Hepatocyte (in vitro differentiated cells): Measurements from ENCODE around the gene LXN.

ENCODE experiments used
- EZH2 ChIP-seq: fragments of 200-600 bp; sonication (generic); IDR thresholded peaks from 2 replicates; pipeline ENCODE4 v1.6.1; 2016; ENCODE audit warnings: antibody characterized with exemption, mild to moderate bottlenecking, borderline replicate concordance
- TF ChIP-seq, protein P1 (sequence below): fragments of 200-600 bp; sonication (generic); IDR thresholded peaks from 2 replicates; pipeline ENCODE4 v1.5.1; 2016; ENCODE audit warnings: antibody characterized with exemption, mild to moderate bottlenecking; ENCODE audit not compliant: poor library complexity

- TF ChIP-seq, protein P1, sequence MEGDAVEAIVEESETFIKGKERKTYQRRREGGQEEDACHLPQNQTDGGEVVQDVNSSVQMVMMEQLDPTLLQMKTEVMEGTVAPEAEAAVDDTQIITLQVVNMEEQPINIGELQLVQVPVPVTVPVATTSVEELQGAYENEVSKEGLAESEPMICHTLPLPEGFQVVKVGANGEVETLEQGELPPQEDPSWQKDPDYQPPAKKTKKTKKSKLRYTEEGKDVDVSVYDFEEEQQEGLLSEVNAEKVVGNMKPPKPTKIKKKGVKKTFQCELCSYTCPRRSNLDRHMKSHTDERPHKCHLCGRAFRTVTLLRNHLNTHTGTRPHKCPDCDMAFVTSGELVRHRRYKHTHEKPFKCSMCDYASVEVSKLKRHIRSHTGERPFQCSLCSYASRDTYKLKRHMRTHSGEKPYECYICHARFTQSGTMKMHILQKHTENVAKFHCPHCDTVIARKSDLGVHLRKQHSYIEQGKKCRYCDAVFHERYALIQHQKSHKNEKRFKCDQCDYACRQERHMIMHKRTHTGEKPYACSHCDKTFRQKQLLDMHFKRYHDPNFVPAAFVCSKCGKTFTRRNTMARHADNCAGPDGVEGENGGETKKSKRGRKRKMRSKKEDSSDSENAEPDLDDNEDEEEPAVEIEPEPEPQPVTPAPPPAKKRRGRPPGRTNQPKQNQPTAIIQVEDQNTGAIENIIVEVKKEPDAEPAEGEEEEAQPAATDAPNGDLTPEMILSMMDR: no peak
- no peak for TF ChIP-seq EZH2
Observed at GRCh38 chr3:158663246-158663645, 9.2 kb downstream of the LXN start.
